RPMI8226 (cell line): ENCODE results near the gene COX10.

ENCODE experiments used
- DNase-seq: peaks from one replicate; pipeline ENCODE4 v3.0.0-alpha.2; 2015

The COX10 gene

GRCh38 chr17:14072881-14073280 lies 3.6 kb downstream of the COX10 start:
- no peak for DNase-seq

GRCh38 chr17:14078027-14078426 lies 8.7 kb downstream of the COX10 start:
- DNase-seq, result no peak

GRCh38 chr17:14080847-14081251 lies 11.5 kb downstream of the COX10 start:
- DNase-seq, result no peak

GRCh38 chr17:14082848-14083247 lies 13.5 kb downstream of the COX10 start:
- no peak for DNase-seq

GRCh38 chr17:14084955-14085354 lies 15.7 kb downstream of the COX10 start:
- DNase-seq, result no peak

- DNase-seq, result no peak
These were observed 16.9 kb downstream of the COX10 start for GRCh38 chr17:14086189-14086588.

- DNase-seq, result no peak
These were observed 19.9 kb downstream of the COX10 start for GRCh38 chr17:14089179-14089578.

- no peak for DNase-seq
These were observed 22.1 kb downstream of the COX10 start for GRCh38 chr17:14091367-14091766.

- DNase-seq, result no peak
These were observed 23.5 kb downstream of the COX10 start for GRCh38 chr17:14092808-14093207.

- no peak for DNase-seq
These were observed 25.6 kb downstream of the COX10 start for GRCh38 chr17:14094676-14095601.

DNA sequence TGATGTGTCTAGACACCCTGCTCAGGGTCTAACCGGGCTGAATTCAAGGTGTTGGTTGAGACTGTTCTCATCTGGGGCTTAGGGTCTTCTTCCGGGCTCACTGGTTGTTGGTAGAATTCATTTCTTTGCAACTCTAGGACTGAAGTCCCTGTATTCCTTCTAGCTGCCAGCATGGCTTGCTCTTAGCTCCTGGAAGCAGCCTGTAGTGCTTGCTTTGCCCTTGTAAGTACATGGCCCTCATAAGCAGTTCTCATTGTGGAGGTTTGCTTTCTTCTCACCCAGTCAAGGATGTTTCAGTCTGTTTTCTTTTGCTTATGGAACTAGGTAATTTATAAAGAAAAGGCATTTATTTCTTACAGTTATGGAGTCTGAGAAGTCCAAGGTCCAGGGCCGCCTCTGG lies 26.3 kb downstream of the COX10 start:
- DNase-seq, result no peak

DNA sequence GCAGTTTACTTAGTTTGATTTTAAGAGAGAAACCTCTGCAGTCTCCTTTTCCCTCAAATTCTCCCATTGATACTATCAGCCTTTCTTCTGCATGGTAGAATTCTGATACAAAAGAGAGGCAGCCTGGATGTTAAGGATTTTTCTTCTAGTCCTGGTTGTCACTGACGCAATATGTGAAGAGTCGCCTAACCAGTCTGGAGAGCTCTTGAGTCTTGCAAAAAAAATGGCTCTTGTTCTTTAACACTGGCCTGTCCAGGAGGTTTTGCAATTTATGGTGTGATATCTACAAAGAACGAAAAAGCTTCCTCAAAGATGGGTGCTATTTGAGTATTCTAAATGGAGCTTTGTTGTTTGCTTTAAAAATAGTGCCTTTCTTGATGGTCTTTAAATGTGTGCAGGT lies 28.9 kb downstream of the COX10 start:
- DNase-seq, result no peak

DNA sequence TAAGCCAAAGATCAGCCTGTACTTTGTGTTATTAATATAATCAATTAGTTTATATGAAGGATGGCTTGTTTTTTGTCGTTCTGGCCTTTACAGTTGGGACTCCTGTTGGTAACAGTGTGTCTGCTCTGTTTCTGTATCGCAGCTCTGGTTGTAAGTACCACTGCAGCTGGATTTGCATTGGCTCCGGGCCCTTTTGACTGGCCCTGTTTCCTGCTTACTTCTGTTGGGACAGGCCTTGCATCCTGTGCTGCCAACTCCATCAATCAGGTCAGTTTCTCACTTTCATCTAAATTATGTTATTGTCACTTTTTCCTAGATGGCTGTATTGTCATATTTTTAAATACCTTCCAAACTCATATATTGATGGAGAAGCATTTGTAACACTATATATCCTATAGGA lies 32.7 kb downstream of the COX10 start:
- no peak for DNase-seq

DNA sequence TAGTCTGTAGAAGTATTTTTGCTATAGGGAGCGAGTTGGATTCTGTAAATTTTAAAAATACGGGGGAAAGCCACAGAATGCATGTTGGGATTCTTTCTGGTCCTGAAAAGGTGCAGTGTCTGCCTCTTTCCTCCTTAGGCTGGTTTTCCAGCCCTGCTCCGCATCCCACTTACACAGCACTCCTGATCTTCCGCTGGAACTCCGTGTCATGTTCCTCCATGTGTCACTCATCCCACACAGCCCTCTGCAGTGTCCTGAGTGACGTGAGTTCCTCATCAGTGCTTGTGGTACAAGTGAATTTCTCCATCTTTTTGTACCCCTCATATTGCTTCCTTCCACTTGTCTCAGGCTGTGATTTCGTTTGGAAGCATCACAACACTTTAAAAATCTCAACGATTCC lies 34.5 kb downstream of the COX10 start:
- no peak for DNase-seq

DNA sequence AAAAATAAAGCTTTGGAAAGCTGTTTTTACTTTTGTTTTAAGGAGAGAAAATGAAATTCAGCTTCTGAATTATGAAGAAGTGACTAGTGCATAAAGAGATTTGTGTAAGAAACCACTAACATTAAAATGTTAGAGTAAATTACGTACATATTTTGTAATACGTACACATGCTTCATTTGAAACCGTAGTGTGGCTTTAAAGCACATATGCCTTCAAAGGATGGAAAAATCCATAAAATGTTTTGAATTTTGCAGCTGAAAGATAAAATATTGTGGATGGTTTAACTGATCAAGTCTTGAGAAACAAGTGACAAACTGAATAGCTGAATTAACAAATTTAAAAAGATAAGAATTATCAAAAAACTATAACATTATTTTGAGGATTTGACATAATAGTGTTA lies 35.4 kb downstream of the COX10 start:
- no peak for DNase-seq

- DNase-seq, result no peak
These were observed 38.6 kb downstream of the COX10 start for GRCh38 chr17:14107889-14108288.

- no peak for DNase-seq
These were observed 43.1 kb downstream of the COX10 start for GRCh38 chr17:14112407-14112806.

GRCh38 chr17:14113137-14113536 lies 43.8 kb downstream of the COX10 start:
- DNase-seq, result no peak

GRCh38 chr17:14116263-14117024 lies 47.1 kb downstream of the COX10 start:
- DNase-seq, result no peak

DNA sequence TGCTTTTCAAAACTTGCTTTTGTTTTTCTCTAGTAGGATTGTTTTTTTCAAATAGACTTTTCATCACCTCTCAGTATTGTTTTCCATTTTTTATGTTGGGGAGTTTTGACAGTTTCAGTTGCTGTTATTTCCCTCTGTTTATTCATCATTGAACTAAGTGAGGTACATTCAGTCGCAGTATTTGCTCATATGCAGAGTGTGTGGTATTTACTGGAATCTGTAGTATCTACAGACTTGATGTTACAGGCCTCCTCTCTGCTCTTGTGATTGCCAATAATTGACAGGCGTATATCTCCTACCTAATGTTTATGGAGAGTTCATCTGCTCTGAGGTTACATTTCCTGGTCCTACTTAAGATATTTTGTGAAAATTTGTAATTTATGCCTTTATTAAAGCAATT lies 49.6 kb downstream of the COX10 start:
- no peak for DNase-seq

DNA sequence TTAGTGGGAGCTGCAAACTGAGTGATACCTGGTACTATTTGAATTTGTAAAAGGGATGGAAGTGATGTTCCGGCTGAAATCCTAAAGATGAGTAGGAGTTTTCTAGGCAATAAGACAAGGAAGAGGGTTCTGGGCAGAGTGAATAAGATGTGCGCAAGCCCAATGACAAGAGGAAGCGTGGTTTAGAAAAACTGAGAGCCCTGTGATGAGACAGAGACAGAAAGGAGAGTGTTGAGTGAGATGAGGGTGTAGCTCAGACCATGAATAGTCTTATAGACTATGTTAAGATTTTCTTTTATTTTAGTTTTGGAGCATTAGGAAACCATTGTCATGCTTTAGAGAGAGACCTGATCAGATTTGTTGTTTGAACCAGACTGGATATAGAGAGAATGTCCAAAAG lies 50.2 kb downstream of the COX10 start:
- no peak for DNase-seq

- DNase-seq, result no peak
These were observed 52.6 kb downstream of the COX10 start for GRCh38 chr17:14121952-14122351.

- DNase-seq, result no peak
These were observed 54.4 kb downstream of the COX10 start for GRCh38 chr17:14123619-14124278.

DNA sequence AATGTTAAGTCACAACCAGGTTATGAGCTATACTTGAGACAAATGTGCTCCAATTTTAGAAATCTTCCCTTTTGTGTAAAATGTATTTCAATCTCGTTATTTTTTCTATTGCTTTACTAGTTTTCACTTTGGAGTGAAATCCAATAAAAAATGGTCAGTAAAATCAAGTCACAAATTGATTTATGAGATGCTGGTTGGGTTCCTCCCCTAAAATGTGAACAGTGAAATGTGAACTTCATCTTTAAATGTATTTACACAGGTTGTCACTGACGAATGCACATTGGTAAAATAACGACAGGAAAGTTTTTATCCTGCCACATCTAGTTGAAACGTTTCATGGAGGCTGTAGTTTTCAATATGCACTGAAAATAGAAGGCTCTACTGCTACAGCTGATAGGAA lies 55.5 kb downstream of the COX10 start:
- no peak for DNase-seq
